ENCODE results near the gene EVX1.

Gene EVX1

GRCh38 chr7:27242555-27243339 lies at the start of gene EVX1:
Gene EVX1 (plus strand): TSS chr7:27242802. CDS start chr7:27243031, 229 bp downstream.
- DNase-seq (ENCODE audit: low spot score): no peak

DNA sequence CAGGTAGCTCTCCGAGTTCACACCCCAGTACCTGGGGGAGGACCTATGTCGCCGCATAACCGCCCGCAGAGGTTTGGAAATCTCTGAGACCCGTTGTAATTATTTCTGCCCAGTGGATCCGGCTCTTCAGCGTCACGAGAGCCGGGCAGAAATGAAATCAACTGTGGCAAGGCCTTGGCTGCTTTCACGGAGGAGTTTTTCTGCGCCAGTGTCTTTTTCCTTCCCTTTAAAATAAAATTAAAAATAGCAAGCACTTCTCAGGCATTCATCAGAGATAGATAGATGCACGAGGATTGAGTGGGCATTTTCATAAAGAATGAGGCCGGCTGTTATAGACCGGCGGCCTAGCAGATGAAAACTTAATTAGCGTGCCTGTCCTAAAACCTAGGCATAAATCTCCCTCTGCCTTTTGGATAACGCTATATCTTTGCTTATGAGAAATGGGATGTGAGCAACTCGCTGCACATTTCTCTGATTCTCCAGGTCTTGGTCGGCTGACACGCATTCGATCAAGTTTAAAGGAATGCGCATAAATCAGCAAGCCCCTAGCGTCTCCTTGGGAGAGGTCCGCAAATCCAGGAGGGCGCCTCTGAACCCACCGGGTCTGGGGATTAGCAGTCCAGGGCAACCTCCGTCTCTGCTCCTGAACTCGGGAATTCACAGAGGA lies 49.1 kb upstream of the EVX1 start:
- DNase-seq (ENCODE audit: low spot score): no peak

GRCh38 chr7:27194002-27194352 lies 48.6 kb upstream of the EVX1 start:
- DNase-seq (ENCODE audit: low spot score): no peak

GRCh38 chr7:27194686-27195379 lies 47.8 kb upstream of the EVX1 start:
- no peak for DNase-seq (ENCODE audit: low spot score)

GRCh38 chr7:27196287-27196767 lies 46.3 kb upstream of the EVX1 start:
- peak; percentile 84 for DNase-seq (ENCODE audit: low spot score)

- DNase-seq (ENCODE audit: low spot score): no peak
Measured at GRCh38 chr7:27197137-27198042, 45.2 kb upstream of the EVX1 start.

DNA sequence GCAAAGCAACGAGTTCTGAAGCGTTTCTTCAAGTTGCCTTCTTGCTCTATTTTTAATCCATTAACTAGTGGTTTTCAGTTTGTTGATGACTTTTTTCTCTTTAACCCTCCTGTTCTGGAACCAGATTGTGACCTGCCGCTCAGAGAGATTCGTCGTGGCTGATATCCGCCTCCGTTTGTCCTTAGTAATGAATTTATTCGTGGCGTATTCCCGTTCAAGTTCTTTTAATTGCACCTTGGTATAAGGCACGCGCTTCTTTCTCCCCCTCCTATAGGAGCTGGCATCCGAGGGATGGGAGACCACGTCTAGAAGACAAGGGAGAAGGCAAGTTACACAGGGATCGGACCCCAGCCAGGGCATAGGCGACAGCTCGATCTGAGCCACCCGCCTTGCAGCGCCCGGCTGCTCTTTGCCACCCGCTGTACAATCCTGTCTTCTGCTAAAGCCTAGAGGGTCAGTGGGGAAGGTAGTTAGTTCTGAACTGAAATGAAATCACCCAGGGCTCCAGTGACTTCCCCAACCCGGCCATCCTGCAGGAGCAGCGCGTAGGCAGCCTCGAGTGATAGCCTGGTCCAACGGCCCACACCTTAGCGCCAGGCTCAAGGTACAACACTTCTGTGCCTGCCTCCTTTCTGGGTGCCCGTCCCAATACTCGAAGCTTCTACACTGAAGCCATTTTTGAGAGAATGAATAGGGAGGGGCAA lies 44.3 kb upstream of the EVX1 start:
- no peak for DNase-seq (ENCODE audit: low spot score)

- no peak for DNase-seq (ENCODE audit: low spot score)
Measured at GRCh38 chr7:27198871-27199801, 43.5 kb upstream of the EVX1 start.

- DNase-seq (ENCODE audit: low spot score): no peak
Measured at GRCh38 chr7:27199849-27200760, 42.5 kb upstream of the EVX1 start, which contains the start of gene HOXA13. Gene HOXA13 (minus strand): TSS chr7:27200091. CDS start chr7:27200077, 14 bp downstream.

- DNase-seq (ENCODE audit: low spot score): no peak
Measured at GRCh38 chr7:27200761-27201579, 41.6 kb upstream of the EVX1 start.

DNA sequence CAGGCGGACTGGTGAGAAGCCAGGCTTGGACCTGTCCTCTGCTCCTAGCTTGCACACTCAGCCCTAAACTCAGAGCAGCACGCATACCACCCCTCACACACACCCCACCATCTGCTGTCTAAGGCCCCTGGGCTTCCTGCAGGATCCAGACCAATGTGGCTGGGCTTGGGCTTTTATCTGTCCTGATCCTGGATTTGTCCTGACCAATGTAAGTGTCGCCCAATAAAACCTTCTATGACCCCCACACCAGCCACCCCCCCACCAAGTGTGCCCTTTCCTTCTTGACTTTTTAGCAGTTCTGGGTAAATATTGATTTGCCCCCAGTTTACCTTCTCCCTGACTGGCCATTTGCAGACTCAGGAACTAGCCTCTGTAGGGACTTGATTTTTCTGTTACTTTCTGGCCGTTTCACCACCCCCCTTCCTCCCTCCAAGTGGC lies 41.0 kb upstream of the EVX1 start:
- no peak for DNase-seq (ENCODE audit: low spot score)

DNA sequence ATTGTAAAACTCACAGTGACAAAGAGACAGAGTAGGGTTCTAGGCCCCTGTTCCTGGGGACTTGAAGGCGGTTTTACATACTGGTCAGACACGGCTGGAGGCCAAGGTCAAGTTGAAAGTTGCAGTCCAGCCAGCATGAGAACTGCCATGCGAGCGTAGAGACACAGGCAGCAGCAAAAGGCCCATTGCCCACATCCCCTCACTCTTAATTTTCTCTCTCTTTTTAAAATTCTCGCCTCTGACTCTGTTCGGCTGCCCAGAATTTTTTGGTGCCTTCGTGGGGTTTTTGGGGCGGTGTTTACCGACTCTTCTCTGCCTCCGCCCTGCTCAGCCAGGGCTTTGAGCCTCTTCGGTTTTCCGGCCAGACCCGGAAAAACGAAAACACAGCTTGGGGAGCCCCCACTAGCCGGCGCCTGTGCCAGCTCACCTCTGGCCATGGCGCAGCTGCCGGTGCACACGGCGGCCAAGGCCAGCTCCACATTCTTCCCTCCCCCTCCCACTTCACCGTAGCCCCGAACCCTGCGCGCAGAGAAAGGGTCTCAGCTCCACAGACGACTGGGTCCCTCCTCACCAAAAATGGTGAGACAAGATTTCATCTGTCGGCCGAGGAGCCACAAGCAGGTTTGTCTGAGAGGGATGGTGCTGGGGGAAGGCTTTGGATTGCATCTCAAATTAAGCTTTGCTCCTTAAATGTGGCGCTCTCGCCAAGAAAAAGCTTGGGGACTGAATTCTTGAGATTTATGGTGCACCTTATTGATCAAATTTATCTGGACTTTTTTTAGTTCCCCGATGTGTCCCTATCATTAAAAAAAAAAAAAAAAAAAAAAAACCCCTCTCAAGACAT lies 40.4 kb upstream of the EVX1 start:
- no peak for DNase-seq (ENCODE audit: low spot score)

- DNase-seq (ENCODE audit: low spot score): no peak
Measured at GRCh38 chr7:27202862-27203134, 39.8 kb upstream of the EVX1 start.

DNA sequence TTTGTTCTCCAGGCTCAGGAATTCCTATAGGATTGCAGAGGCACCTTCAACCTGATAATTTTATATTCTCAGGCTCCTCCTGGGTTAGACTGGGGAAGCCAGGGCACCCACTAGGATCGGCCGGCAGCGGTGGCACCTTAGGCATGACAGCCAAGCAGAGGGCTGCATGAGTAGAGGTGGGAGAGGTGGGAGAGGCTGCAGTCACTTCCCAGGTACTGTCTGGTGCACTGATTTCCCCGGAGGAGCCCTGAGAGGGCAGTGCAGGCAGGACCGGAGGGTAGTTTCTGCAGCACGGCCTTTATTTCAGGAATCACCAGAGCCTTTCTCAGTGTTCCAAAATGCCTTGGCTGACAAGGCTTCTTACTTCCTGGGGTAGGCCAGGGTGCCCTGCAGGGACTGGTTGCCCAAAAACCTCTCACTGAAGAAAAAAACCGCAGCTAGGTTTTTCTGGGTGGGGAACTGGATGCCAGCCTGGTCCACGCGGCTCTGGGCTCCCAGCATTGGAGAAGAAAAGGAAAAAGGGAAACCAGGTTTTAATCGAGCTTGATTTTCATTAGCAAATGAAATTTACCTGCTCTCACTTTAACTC lies 39.1 kb upstream of the EVX1 start:
- DNase-seq (ENCODE audit: low spot score): no peak

GRCh38 chr7:27203964-27204594 lies 38.5 kb upstream of the EVX1 start:
- DNase-seq (ENCODE audit: low spot score): no peak

DNA sequence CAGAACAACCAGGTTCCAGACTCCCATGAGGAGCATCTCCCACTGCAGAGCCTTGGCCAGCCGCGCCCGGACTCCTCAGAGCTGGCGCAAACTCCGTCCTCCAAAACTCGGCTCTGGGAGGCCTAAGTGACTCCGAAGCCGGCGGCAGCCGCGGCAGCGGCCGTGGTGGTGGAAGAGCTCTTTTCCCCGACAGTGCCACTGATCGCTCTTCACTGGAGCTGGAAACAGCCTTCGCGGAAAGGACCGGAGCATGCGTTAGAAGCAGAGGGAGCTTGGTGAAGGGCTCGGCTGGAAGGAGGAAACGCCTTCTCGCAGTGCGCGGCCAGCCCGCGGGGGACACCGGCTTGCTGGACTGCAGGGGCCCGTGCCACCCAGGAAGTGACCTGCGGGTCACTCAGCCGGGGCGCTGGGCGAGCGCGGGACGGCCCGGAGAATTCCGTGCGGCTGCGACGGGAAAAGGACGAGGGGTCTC lies 37.7 kb upstream of the EVX1 start:
- DNase-seq (ENCODE audit: low spot score): no peak

All from AG08396 (cell line).